Middle frontal gyrus (tissue), 1 donor: ENCODE results near the gene IL6R.

Experiments
- DNase-seq: peaks from one replicate; pipeline ENCODE4 v3.0.0-alpha.2; 2015; ENCODE audit warnings: low spot score; ENCODE audit errors: extremely low spot score

IL6R gene

GRCh38 chr1:154448331-154448811, 43.2 kb downstream of the IL6R start:
- no peak for DNase-seq

GRCh38 chr1:154453161-154453560, 48.0 kb downstream of the IL6R start:
- DNase-seq = no peak

- DNase-seq = no peak
These were observed 48.6 kb downstream of the IL6R start for GRCh38 chr1:154453574-154454352.

DNA sequence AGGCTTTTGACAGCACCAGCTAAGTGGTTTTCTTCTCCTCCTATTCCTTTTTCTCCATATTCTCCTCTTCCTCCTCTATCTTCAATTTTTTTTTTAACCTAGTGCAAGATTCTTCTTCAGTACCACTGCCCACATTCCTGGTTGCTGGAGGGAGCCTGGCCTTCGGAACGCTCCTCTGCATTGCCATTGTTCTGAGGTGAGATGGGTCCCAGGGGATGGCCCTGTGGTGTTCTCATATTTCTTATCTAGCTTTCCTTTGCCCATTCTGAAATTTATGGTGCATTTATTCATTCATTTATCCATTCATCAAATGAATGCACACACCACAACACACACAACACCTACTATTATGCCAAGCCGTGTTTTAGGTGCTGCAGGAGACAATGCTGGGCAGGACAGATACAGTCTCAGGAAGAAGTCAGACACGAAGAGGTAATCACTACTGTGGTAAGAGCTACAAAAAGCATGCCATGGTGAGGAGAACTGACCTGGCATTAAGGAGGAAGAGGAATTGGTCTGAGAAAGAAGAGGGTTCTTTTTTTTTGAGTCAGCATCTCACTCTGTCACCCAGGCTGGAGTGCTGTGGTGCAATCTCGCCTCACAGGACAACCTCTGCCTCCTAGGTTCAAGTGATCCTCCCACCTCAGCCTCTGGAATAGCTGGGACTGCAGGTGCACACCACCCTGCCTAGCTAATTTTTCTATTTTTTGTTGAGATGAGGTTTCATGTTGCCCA, 49.4 kb downstream of the IL6R start:
- DNase-seq = no peak

DNA sequence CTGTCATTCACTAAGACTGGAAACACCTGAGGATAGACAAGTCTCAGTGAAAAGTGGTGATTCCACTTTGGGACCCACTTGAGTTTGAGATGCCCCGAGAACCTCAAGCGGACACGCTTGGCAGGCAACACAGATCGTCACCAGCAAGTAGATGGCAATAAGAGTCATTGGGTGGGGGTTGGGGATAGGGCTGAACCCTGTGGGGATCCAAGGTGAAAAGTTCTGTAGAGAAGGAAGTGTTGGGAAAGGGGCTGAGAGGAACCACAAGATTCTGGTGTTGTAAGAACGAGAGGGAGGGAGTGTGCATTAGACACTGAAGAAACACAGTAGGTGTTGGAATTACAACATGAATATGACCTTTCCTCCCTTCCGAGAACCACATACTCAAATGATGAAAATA, 51.5 kb downstream of the IL6R start:
- DNase-seq = no peak

GRCh38 chr1:154459080-154459479, 53.9 kb downstream of the IL6R start:
- no peak for DNase-seq

DNA sequence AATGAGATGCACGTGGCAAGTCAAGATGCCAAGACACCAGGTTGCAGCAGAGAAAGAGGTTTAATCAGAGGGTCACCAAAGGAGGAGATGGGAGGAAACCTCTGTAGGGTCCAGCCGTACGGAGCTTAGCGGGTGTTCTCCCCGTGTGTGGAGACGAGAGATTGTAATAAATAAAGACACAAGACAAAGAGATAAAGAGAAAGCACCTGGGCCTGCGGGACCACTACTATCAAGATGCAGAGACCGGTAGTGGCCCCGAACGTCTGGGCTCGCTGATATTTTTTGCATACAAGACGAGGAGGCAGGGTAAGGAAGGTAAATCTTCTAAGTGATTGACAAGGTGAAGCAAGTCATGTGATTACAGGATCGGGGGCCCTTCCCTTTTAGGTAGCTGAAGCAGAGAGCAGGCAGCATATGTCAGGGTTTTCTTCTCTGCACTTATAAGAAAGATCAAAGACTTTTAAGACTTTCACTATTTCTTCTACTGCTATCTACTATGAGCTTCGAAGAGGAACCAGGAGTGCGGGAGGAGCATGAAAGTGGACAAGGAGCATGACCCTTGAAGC, 55.6 kb downstream of the IL6R start:
- DNase-seq = no peak

DNA sequence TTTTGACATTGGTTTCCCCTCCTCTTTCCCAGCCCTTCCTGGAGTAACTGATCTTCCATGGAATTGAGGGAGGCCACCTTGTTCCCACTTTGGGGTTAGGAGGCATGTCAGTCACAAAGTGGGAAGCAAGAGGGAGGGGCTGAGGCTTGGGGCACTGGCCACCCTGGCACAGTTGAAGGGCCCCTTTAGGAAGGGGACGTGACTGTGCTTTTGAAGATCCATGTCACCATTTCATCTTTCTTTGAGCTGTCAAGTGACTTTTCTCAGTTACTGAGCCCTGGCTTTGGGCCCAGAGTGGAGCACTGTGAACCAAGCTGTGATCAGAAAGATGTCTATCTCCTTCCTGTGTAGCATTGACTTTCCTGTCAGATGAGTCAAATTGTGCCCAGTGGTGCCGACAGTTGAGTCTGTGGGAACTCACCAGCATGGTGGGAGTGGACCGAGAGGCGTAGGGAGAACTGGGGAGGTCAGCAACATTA, 58.4 kb downstream of the IL6R start:
- DNase-seq = no peak

- no peak for DNase-seq
These were observed 60.6 kb downstream of the IL6R start for GRCh38 chr1:154465621-154466195.

DNA sequence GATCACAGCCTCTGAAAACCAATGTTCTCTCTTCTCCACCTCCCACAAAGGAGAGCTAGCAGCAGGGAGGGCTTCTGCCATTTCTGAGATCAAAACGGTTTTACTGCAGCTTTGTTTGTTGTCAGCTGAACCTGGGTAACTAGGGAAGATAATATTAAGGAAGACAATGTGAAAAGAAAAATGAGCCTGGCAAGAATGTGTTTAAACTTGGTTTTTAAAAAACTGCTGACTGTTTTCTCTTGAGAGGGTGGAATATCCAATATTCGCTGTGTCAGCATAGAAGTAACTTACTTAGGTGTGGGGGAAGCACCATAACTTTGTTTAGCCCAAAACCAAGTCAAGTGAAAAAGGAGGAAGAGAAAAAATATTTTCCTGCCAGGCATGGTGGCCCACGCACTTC, 61.1 kb downstream of the IL6R start:
- DNase-seq = no peak

DNA sequence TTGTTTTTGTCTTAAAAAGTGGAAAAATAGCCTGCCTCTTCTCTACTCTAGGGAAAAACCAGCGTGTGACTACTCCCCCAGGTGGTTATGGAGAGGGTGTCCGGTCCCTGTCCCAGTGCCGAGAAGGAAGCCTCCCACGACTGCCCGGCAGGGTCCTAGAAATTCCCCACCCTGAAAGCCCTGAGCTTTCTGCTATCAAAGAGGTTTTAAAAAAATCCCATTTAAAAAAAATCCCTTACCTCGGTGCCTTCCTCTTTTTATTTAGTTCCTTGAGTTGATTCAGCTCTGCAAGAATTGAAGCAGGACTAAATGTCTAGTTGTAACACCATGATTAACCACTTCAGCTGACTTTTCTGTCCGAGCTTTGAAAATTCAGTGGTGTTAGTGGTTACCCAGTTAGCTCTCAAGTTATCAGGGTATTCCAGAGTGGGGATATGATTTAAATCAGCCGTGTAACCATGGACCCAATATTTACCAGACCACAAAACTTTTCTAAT, 61.8 kb downstream of the IL6R start:
- no peak for DNase-seq

DNA sequence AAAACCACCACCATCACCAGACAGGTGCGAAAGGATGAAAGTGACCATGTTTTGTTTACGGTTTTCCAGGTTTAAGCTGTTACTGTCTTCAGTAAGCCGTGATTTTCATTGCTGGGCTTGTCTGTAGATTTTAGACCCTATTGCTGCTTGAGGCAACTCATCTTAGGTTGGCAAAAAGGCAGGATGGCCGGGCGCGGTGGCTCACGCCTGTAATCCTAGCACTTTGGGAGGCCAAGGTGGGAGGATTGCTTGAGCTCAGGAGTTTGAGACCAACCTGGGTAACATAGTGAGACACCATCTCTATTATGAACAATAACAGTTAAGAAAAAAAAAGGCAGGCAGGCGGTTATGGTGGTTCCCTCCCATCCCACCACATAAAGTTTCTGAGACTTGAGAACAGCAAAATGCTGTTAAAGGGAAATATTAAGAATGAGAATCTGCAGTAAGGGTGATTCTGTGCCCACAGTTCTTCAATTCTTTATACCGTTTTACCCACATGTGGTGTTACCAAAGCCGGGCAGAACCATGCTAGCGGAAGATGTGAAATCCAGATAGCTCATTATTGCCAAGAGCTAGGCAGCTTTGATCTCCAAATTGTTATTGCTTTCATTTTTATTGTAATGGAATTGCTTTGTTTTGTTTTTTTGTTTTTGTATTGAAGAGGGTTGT, 62.4 kb downstream of the IL6R start:
- no peak for DNase-seq

GRCh38 chr1:154468535-154469250, 63.5 kb downstream of the IL6R start:
- no peak for DNase-seq

- no peak for DNase-seq
These were observed 64.9 kb downstream of the IL6R start for GRCh38 chr1:154469844-154470560.

- DNase-seq = no peak
These were observed 66.2 kb downstream of the IL6R start for GRCh38 chr1:154471304-154471703.

DNA sequence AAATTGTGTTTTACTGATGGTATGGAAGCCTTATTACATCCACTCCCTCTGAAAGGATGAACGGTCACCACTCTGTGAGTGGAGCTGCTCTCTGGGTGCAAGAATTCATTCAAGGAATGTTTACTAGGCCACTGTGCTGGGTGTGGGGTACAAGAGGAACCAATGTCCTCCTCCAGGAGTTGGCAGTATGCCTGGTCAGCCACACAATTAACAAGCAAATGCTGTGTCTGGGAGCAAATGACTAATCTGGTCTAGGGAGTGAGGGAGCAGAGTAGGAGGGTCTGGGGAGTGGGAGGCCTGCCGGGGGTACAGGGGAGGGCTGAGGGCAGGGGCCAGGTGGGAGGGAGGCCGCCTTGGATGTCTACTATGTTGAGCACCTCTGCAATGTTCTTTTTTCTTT, 69.7 kb downstream of the IL6R start:
- no peak for DNase-seq

DNA sequence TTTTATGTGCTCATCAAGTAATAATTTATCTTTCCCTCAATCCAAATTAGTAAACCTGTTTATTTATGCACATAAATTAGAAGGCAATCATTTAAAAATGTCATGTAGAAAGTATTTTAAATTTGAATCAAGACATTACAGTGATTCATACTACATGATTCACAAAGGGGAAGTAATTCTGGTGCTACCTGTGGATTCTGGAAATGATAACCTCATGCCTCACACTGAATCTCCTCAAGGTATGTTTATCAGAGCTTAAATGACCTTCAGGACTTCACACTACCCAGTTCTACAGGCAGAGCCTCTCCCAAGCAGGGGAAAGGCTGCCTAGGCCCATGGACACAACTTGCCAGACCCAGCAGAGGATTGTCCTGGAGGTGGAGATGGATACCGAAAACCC, 71.6 kb downstream of the IL6R start:
- DNase-seq = no peak

- no peak for DNase-seq
These were observed 72.9 kb downstream of the IL6R start for GRCh38 chr1:154478013-154478412.

DNA sequence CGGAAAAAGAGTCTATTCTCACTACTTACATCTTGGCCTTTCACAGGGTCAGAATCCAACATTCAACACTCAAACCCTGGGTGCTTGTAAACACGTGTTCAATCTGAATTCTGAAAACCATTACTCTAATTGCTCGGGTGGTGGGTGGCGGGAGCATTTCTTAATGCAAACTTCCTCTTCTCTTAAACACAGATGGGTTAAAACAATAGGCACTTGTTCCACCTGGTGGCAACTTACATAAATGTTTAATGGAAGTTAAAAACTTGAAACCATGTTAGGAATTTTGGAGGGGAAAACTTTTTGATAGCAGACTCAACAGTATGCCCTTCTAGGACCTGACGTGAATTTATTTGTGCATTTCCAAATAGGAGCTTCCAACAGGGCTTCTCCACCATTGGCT, 73.5 kb downstream of the IL6R start:
- no peak for DNase-seq
